GM12891 (cell line): ENCODE data around the gene DMRT3.

Experiments
- DNase-seq: peaks from one replicate; pipeline ENCODE4 v3.0.0; 2011; ENCODE audit warnings: low spot score; ENCODE audit not compliant: insufficient read length
- FAIRE-seq: peaks from 2 replicates; lab custom pipeline; 2011; peaks lifted over from hg19 to GRCh38; lab: Jason Lieb, UNC
- PAX5 ChIP-seq: IDR thresholded peaks from 2 replicates; pipeline ENCODE4 v1.6.1; 2011; ENCODE audit warnings: low read length, moderate library complexity, mild to moderate bottlenecking; ENCODE audit not compliant: insufficient read depth, severe bottlenecking
- POLR2A ChIP-seq: IDR thresholded peaks from 2 replicates; pipeline ENCODE4 v1.6.1; 2011; ENCODE audit warnings: low read depth, low read length, control low read depth
- POLR2AphosphoS5 ChIP-seq: IDR thresholded peaks from 2 replicates; pipeline ENCODE4 v1.6.1; 2011; ENCODE audit warnings: low read depth, low read length, control low read depth
- POU2F2 ChIP-seq: IDR thresholded peaks from 2 replicates; pipeline ENCODE4 v1.6.1; 2011; ENCODE audit warnings: low read depth, mild to moderate bottlenecking, control low read depth, low read length, moderate library complexity
- SPI1 ChIP-seq: IDR thresholded peaks from 2 replicates; pipeline ENCODE4 v1.6.1; 2011; ENCODE audit warnings: low read depth, low read length, control low read depth
- TAF1 ChIP-seq: IDR thresholded peaks from 2 replicates; pipeline ENCODE4 v1.6.1; 2011; ENCODE audit warnings: low read depth, low read length, control low read depth

DMRT3 gene

DNA sequence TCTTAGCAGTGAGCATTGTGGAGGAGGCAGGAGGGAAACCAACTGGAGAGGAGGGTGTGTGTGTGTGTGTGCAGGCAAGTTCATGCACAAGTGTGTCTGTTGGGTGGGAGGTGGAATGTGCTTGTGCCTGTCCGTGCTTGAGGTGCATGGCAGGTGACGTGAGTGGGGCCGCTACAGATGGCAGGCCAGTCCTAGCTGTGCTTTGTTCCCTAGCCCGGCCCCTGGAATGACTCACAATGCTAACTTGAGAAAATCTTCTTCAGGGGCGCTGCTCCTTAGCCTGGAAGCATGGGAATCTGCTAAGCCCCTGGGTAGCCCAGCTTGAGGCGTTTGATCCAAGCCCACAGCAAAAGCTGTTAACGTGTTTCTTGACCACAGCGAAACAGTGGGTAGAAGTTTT, 48.7 kb downstream of the DMRT3 start:
- no peak for DNase-seq
- no peak for FAIRE-seq
- TF ChIP-seq POLR2A (no peak), POU2F2 (no peak), POLR2AphosphoS5 (no peak), PAX5 (no peak), SPI1 (no peak), TAF1 (no peak)

DNA sequence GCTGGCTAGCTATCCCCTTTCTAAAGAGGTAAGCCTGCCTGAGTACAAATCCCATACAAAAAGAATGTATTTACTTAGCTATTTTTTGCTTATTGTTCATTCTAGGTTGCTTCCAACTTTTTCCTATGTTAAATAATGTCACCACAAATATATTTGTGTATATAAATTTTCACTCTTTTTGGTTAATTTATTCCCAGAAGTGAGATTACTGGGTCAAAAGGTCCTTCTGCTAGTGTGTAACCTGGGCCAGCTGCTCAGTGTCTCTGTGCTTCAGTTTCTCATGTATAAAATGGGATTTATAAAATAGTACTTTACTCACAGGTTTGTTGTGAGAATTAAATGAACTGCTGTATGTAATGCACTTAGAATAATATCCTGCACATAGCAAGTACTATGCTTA, 49.8 kb downstream of the DMRT3 start:
- TF ChIP-seq POLR2AphosphoS5 (no peak), POU2F2 (no peak), POLR2A (no peak), PAX5 (no peak), SPI1 (no peak)
- DNase-seq (no peak), FAIRE-seq (no peak)

GRCh38 chr9:1028501-1029190, 52.2 kb downstream of the DMRT3 start:
- FAIRE-seq: no peak

DNA sequence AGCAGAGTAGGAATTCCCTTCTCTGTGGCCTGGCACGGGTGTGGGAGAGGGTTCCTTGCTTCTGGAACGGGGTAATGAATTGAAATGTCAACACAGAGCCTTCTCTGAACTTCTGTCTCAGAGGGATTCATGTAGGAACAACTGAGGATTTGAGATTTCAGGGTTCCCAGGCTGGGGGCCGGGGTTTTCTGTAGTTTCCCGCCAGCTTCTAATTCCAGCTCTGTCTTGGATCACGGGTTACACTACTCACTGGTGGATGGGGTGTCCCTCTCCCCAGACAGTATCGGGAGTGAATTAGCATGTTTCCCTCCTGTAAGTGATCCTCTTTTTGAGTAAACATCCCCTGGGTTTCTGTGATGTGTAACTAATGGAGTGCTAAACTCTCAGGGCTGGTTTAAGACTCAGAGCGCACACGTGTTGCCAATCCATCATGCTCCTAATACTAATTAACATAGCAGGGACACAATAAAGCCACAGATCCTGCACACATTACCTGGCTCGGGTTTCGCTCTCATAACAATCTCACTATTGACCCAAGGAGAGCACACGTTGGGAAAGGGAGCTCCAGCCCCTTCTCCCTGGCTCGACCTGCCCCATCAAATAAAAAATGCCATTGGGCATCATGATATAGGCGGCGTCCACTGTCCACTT, 55.6 kb downstream of the DMRT3 start:
- TF ChIP-seq POLR2AphosphoS5: no peak
- no peak for TF ChIP-seq POLR2A
- TF ChIP-seq POU2F2: no peak
- TF ChIP-seq PAX5: no peak
- no peak for TF ChIP-seq SPI1
- TF ChIP-seq TAF1: no peak
- DNase-seq (no peak), FAIRE-seq (no peak)

More at GRCh38 chr9:1028501-1029190, 52.2 kb downstream of the DMRT3 start:
- DNase-seq: no peak
- TF ChIP-seq SPI1 (no peak), TAF1 (no peak), POLR2A (no peak), PAX5 (no peak), POU2F2 (no peak), POLR2AphosphoS5 (no peak)

- DNase-seq (no peak), FAIRE-seq (no peak)
- TF ChIP-seq TAF1 (no peak), POLR2AphosphoS5 (no peak), SPI1 (no peak), PAX5 (no peak), POU2F2 (no peak), POLR2A (no peak)
These were observed 57.8 kb downstream of the DMRT3 start for GRCh38 chr9:1034271-1034670.

DNA sequence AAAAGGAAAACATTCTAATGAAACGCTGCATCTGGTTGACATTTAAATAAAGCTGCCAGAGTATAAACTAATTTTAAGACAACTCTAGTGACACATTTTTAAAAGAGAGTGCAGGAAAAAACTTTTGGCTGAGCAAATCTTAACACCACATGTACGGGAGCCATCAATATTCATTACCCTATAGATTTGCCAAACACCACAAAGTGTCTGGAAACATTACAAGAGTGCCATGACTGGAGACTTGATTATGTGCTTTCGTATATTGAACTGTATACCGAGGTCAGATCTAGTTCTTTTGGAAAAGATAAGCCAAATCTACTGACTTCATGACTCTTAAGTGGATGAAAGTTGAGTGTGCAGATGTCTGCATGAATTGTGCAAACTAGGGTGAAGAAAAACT, 63.1 kb downstream of the DMRT3 start:
- DNase-seq (no peak), FAIRE-seq (no peak)
- TF ChIP-seq POLR2A: no peak
- no peak for TF ChIP-seq TAF1
- TF ChIP-seq POU2F2: no peak
- no peak for TF ChIP-seq SPI1
- TF ChIP-seq PAX5: no peak
- TF ChIP-seq POLR2AphosphoS5: no peak
